K562 (cell line): ENCODE data around the gene PSAT1. TPM values are rescaled to one million over a fixed set of nuclear protein-coding genes. Genes with fewer than 3 reads are reported as not detected.

ENCODE experiments used
- BCLAF1 ChIP-seq, 2 experiments: fragments of 450-650 bp in 1 of 2; IDR thresholded peaks; 2 replicates each; pipeline ENCODE4 v1.6.1; 2011 to 2017; ENCODE audit warnings: low read depth in 2 of 2, antibody characterized with exemption in 1 of 2, borderline replicate concordance in 1 of 2, low read length in 1 of 2, mild to moderate bottlenecking in 1 of 2, mixed read lengths in 1 of 2; ENCODE audit not compliant: control insufficient read depth in 1 of 2
- CBFA2T3 ChIP-seq: fragments of 450-650 bp; IDR thresholded peaks from 2 replicates; pipeline ENCODE4 v1.6.1; 2017
- KAT7 ChIP-seq: sonication (generic); formaldehyde crosslinking; IDR thresholded peaks from 2 replicates; pipeline ENCODE4 v1.8.0; 2022; ENCODE audit warnings: missing genetic modification reagents, mild to moderate bottlenecking, borderline replicate concordance
- NFATC3 ChIP-seq: fragments of 450-650 bp; IDR thresholded peaks from 2 replicates; pipeline ENCODE4 v1.6.1; 2017; ENCODE audit warnings: mild to moderate bottlenecking
- REST ChIP-seq, 2 experiments: fragments of 450-650 bp; formaldehyde crosslinking in 1 of 2; IDR thresholded peaks; 2 replicates each; pipeline versions ENCODE4 v1.4.0 to v1.6.1; 2014 to 2020; ENCODE audit warnings: mild to moderate bottlenecking in 2 of 2, borderline replicate concordance in 1 of 2, low read depth in 1 of 2
- ZFP30 ChIP-seq: fragments of 250-450 bp; sonication (Bioruptor Pico); IDR thresholded peaks from 2 replicates; pipeline ENCODE4 v1.8.0; 2022; ENCODE audit warnings: moderate library complexity, mild to moderate bottlenecking, inconsistent platforms, borderline replicate concordance
- ZNF318 ChIP-seq, 2 experiments: fragments of 450-650 bp; IDR thresholded peaks; 2 replicates each; pipeline ENCODE4 v1.6.1; 2016; ENCODE audit warnings: mild to moderate bottlenecking in 2 of 2, borderline replicate concordance in 1 of 2, low read depth in 1 of 2, moderate library complexity in 1 of 2
- polyA plus RNA-seq, 8 experiments: library from polyadenylated mRNA; depleted of rRNA in 4 of 8; stranded (reverse) in 5 of 8; unstranded in 3 of 8; fragments of >200 nt; fragmentation: Nextera tagmentation in 2 of 8; fragmentation: Illumina TruSeq in 1 of 8; extraction: Ambion mirVana in 2 of 8; extraction: Trizol in 1 of 8; gene quantifications; 2 replicates each; pipeline versions ENCODE4 v1.2.1 to v1.2.3, GENCODE V29; 2011 to 2014; ENCODE audit warnings: inconsistent platforms in 1 of 8, missing spikeins in 1 of 8
- total RNA-seq, 7 experiments: library from RNA; depleted of rRNA in 6 of 7; stranded (reverse); fragments of >200 nt in 6 of 7; fragmentation: Illumina TruSeq in 2 of 7; extraction: Trizol in 2 of 7; gene quantifications; 2 replicates each; pipeline versions ENCODE4 v1.2.1 to v1.2.3, GENCODE V29; 2011 to 2021; ENCODE audit warnings: low replicate concordance in 1 of 7

PSAT1 gene
- total and polyA plus RNA-seq, 9 of the 15 experiments (the other 6 are each of a cell fraction or from before 2014, with no cell fraction given): 29.7 to 151 (median 98.3) TPM

GRCh38 chr9:78297672-78297961 lies 692 bp downstream of the PSAT1 start (continued):
- no peak for TF ChIP-seq REST (IDR thresholded peaks at IDR 0.05; ENCODE audit: borderline replicate concordance)
- TF ChIP-seq REST (CRISPR knock-in tag; IDR thresholded peaks at IDR 0.05; ENCODE audit: low read depth): no peak
- TF ChIP-seq ZNF318 (IDR thresholded peaks at IDR 0.05; ENCODE audit: borderline replicate concordance in 1 of 2, low read depth in 1 of 2): no peak
- TF ChIP-seq ZFP30 (CRISPR knock-in tag): no peak
- TF ChIP-seq CBFA2T3: no peak
- TF ChIP-seq KAT7: peak; percentile 40; the same call in 1 of the 2 replicates
- TF ChIP-seq NFATC3: no peak
- TF ChIP-seq BCLAF1 (IDR thresholded peaks at IDR 0.05; ENCODE audit: borderline replicate concordance in 1 of 2, control insufficient read depth in 1 of 2, low read depth in 2 of 2, low read length in 1 of 2): no peak
